OCI-LY3 (cell line): ENCODE measurements around the gene MAFB.

Experiments
- CTCF ChIP-seq: fragments of 200-600, 300-600 bp; sonication (generic); IDR thresholded peaks from 2 replicates; pipeline ENCODE4 v1.5.1; 2014; ENCODE audit warnings: antibody characterized with exemption, low read length, low read depth
- EZH2phosphoT487 ChIP-seq: fragments of 200-600 bp; shearing (Covaris generic); IDR thresholded peaks from 2 replicates; pipeline ENCODE4 v1.6.1; 2018; ENCODE audit warnings: antibody characterized with exemption, mixed run types, low read depth

- TF ChIP-seq CTCF = no peak
- TF ChIP-seq EZH2phosphoT487 = no peak
Measured at GRCh38 chr20:40686893-40687292, 2.1 kb downstream of the MAFB start.
